Esophagus muscularis mucosa (tissue), 3 donors: ENCODE results near the gene INTS14.

Experiments used
- EP300 ChIP-seq: sonication (generic); formaldehyde crosslinking; IDR thresholded peaks from one replicate; pipeline ENCODE4 v1.6.1; 2017; ENCODE audit warnings: antibody characterized with exemption
- TF ChIP-seq, protein P1 (sequence below), 3 experiments: fragments of 200-600 bp in 2 of 3; fragments of 450-650 bp in 1 of 3; sonication (generic) in 2 of 3; IDR thresholded peaks; one replicate each; pipeline ENCODE4 v1.5.1; 2017 to 2019; ENCODE audit warnings: antibody characterized with exemption in 3 of 3, mild to moderate bottlenecking in 2 of 3, moderate library complexity in 1 of 3

GRCh38 chr15:65530318-65531111 lies 80.4 kb downstream of the INTS14 start, which contains the start of gene HACD3:
- no peak for TF ChIP-seq EP300
- TF ChIP-seq, protein P1, sequence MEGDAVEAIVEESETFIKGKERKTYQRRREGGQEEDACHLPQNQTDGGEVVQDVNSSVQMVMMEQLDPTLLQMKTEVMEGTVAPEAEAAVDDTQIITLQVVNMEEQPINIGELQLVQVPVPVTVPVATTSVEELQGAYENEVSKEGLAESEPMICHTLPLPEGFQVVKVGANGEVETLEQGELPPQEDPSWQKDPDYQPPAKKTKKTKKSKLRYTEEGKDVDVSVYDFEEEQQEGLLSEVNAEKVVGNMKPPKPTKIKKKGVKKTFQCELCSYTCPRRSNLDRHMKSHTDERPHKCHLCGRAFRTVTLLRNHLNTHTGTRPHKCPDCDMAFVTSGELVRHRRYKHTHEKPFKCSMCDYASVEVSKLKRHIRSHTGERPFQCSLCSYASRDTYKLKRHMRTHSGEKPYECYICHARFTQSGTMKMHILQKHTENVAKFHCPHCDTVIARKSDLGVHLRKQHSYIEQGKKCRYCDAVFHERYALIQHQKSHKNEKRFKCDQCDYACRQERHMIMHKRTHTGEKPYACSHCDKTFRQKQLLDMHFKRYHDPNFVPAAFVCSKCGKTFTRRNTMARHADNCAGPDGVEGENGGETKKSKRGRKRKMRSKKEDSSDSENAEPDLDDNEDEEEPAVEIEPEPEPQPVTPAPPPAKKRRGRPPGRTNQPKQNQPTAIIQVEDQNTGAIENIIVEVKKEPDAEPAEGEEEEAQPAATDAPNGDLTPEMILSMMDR (IDR thresholded peaks at IDR 0.05), result peak in 2 of 3 experiments; percentile 7 to 32
